Measurements from ENCODE around the gene TPRG1L.
"Not testable (repeated sequence)": the region's sequence is repeated elsewhere in the genome, so short reads cannot be mapped to it uniquely, and the experiment has no call there.

Gene TPRG1L

DNA sequence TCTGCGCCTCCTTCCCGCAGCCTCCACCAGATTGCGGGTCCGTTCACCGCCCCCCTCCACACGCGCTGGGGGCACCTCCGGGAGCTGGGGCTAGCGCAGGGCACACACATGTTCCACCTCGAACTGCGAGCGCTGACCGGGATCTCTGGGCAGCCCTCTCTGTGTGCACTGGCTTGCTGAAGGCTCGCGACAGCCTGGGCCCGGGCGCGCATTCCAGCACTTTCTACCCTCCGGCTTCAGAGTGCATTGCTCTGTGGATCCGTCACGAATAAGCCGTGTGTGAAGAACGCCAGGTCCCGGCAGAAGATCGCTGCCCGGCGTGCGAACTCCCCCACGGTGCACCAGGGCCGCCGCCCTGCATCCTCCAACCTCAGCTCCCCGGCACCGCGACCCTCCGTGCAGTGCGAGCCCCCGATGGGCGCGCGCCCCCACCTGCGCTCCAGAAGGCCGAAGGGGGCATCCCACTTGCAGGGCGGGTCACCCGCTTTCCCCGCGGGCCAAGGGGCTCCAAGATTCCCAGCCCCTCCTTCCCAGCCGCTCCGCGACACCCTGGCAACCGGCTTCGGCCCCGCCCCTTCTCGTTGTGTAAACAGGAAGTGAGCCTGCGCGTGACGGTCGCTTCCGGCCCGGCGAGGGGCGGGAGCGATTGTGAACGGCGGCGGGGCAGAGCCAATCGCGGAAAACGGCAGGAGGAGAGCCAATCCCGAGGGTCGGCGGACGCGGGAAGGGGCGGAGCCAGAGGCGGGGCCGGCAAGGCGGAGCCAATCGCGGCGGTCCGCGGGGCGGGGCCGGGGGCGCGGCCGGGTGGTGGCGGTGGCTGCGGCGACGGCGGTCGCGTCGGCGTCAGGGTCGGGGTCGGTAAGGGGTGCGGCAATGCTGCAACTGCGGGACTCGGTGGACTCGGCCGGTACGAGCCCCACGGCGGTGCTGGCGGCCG lies at the start of gene TPRG1L:
TPRG1L (plus strand) TSS at position 816 of the 937 bp plus-strand sequence; CDS start at position 874, 58 bp downstream.
- DNase-seq = peak; percentile 96 to 98 (median 97)

DNA sequence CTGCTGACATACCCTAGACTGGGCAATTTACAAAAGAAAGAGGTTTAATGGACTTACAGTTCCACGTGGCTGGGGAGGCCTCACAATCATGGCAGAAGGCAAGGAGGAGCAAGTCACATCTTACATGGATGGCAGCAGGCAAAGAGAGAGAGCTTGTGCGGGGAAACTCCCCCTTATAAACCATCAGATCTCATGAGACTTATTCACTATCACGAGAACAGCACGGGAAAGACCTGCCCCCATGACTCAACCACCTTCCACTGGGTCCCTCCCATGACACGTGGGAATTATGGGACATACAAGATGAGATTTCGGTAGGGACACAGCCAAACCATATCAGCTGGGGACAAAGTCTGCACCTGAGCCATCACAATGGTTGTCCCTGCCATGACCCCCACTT lies 49.3 kb upstream of the TPRG1L start:
- not testable (repeated sequence) for DNase-seq

DNA sequence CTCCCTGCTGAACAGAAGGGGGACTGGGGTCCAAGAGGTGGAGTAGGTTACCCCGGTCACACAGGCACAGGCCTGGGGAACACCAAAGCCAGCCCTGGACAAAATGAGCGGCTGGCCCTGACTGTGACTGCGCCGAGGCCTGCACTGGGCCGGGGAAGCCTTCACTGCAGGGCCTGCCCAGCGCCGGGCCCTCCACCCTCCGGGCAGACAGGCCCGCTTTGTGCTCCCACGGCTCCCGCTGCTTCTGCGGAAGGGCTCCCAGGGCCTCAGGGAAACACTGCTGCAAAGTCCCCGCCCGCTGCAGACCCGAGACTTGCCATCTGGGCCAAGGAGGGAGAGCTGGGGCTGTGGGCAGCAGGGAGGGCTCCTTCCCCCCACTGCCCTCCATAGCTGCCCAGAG lies 48.8 kb upstream of the TPRG1L start:
- DNase-seq = no peak

DNA sequence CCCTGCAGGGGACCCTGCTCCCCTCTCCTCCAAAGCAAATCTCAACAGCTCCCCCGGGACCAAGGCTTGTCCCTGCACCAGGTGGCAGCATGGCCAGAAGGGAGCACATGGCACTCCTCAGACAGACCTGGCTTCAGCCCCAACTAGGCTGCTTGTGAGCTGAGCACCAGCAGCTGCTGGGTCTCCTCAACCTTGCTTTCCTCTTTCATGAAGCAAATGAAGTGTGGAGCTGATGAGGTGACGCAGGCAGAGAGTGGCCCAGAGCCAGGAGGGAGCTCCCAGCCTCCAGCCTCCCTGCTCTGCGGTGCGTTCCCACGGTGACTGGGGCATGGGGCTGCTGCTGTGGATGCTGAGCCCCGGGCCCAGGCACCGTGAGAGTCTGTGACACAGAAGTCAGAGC lies 47.5 kb upstream of the TPRG1L start:
- DNase-seq = no peak

- no peak for DNase-seq
Observed at GRCh38 chr1:3577711-3578432, 46.9 kb upstream of the TPRG1L start.

DNA sequence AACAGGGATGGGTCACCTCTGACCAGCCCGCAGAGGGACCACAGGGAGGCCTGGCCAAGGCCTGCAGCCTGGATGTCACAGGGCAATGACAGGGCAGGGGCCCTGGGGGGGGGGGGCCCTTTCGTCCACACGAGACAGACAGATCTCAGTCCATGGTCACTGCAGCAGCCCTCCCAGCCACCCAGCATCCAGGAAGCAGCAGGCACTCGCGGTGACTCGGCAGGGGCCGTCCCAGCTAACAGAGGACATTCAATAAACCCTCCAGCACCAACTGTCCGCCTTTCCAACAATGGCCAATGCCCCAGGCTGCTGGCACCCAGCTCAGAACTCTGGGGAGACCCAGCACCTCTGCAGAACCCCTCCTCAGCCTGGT lies 46.4 kb upstream of the TPRG1L start:
- no peak for DNase-seq

GRCh38 chr1:3578906-3579305 lies 45.9 kb upstream of the TPRG1L start:
- DNase-seq = no peak

DNA sequence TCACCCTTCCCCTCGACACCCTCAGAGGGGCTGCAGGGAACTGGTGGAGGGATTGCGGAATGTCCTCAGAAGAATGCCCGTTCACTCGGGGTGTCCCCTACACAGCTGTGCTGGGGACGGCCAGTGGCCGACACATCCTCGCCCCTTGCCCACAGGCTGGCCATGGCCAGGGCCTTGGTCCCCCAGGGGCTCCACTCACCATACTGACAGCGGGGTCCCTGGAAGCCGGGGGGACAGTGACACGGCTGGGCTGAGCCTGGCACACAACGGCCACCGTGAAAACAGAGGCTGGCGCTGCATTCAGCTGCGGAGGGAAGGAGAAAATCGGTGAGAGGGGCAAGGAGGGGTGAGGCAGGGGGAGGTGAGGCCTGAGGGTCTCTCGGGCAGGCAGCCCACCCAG lies 45.2 kb upstream of the TPRG1L start:
- no peak for DNase-seq

DNA sequence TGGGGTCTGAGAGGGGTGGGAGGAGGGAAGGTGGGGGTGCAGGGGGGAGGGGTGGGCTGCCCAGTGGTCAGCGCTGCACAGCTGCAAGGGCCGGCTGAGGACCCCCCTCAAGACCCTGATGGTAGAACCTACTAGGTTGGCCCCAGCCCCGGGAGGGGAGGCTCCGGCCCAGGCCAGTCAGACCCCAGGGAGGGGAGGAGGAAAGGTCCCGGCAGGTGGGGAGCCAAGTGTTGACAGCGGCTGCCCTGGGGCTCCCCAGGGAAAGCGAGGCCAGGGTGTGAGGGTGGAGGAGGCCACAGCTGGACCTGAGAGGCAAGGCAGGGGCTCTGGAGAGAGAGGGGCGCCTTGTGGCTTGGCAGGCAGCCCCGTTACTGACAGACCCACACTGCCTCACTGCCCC lies 44.6 kb upstream of the TPRG1L start:
- no peak for DNase-seq

DNA sequence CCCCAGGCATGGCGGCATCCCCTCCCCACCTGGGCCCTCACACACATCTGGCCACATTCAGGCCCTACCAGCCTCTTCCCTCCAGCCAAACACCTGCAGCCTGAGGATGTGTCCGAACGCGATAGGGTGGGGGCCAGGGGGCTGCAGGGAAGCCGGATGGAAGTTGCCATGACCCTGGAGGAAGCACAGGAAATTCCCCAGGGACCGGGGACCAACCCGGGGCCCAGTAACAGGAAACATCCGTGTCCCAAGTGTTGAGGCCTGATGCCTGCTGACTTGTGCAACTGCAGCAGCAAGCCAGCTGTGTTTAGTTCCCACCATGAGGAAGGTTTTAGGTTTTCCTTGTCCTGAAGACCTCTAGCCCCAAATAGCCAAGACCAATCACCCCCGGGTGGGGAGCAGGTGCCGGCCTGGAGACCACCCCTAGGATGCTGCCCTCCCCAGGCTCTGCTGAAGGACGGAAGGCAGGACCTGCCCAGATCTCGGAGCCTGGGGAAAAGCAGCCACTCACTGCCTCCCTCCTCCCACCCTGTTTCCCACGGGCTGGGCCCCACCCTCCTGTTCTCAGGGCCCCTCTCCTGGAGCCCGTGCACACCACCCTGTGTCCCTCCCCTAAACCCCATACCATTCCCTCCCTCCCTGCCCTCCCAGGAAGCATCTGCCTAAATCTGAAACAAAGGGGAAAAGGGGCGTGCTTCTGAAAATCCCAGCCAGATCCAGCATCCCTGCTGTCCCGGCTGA lies 43.3 kb upstream of the TPRG1L start:
- DNase-seq = no peak

GRCh38 chr1:3583751-3584150 lies 41.1 kb upstream of the TPRG1L start:
- not testable (repeated sequence) for DNase-seq

- DNase-seq = no peak
Observed at GRCh38 chr1:3584915-3585314, 39.9 kb upstream of the TPRG1L start.

DNA sequence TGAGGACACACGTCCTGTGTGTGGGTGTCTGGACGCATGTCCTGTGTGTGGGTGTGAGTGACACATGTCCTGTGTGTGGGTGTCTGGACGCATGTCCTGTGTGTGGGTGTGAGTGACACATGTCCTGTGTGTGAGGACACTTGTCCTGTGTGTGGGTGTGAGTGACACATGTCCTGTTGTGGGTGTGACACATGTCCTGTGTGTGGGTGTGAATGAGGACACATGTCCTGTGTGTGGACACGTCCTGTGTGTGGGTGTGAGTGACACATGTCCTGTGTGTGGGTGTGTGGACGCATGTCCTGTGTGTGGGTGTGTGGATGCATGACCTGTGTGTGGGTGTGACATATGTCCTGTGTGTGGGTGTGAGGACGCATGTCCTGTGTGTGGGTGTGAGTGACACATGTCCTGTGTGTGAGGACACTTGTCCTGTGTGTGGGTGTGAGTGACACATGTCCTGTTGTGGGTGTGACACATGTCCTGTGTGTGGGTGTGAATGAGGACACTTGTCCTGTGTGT lies 39.4 kb upstream of the TPRG1L start:
- DNase-seq = not testable (repeated sequence)

DNA sequence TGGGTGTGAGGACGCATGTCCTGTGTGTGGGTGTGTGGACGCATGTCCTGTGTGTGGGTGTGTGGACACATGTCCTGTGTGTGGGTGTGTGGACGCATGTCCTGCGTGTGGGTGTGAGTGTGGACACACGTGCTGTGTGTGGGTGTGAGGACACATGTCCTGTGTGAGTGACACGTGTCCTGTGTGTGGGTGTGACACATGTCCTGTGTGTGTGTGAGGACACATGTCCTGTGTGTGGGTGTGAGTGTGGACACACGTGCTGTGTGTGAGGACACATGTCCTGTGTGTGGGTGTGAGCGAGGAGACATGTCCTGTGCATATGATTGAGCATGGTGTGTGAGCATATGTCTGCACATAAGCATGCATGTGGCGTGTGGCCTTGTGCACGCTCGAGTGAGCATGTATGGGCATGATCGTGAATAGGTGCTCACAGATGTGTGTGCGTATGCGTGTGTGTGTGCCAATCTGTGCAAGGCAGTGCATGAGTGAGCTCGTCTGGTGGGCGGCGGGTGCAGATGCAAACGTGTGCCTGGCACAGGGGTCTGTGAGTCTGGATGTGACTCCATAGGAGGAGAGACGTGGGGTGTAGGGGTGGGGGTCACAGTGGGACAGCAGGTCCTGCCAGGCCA lies 38.8 kb upstream of the TPRG1L start:
- DNase-seq = no peak

DNA sequence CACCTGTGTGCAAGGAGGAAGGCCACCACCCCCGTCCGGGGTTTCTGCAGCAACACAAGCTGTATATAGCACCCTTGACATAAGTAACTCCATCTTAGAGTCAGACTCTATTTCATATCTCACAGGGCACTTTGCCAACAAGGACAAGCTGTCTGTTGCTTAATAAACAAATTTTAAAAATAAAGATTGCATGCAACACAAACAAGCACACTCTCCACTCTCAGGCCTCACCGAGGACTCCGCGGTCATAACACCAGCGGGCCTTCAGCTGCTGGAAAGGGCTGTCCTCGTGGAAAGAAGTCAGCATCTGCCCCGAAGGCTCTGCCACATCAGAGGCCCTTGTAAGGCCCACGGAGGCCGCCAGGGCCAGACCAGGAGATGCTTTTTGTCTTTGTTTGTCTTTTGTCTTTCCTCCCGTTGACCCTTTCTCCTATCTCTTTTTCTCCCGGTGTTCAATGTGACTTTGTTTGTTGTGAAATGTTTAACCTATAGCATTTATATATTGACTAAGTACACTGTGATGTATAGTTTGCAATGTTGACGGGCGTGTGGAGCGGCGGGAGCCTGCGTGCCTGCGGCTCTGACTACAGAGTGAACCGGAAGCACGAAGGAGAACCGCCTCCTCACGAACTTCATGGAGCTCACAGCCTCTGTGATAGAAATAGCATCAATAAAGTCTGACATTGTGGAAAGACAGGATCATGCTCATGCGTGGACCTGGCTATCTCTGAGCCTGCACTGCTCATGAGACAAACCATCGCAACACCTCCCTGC lies 37.6 kb upstream of the TPRG1L start:
- no peak for DNase-seq

DNA sequence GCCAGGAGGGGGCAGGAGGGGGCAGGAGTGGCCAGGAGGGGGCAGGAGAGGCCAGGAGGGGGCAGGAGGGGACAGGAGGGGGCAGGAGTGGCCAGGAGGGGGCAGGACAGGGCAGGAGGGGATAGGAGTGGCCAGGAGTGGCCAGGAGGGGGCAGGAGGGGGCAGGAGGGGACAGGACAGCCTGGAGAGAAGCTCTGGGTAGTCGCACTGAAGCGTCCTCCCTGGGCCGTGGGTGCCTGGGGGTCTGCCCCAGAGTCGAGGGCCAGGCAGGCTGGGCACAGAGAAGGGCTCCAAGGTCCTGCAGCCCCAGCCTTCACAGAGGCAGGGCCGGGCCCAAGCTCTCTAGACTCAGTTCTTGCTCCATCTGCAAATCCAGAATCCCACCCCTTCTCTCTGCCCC lies 36.4 kb upstream of the TPRG1L start:
- no peak for DNase-seq

- DNase-seq = no peak
Observed at GRCh38 chr1:3590139-3590763, 34.6 kb upstream of the TPRG1L start.

- DNase-seq = no peak
Observed at GRCh38 chr1:3590951-3591865, 33.6 kb upstream of the TPRG1L start.

DNA sequence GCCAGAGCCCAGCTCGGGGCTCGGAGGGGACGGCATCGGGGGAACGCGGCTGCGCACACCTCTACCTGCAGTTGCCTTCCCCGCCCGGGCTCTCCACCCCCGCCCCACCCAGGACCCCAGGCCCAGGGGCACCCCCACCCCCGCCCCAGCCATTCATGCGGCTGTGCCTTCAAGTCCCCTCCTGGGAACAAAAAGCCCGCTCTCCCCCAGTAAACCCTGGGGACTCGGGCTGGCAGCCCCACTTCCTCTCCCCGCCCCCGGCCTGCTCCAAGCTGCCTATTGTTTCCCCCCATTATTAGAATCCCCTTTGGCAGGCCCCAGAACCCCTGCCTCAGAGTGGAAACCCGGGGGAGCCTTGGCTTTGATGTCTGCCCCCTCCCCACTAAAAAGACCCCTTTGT lies 31.5 kb upstream of the TPRG1L start:
- DNase-seq = no peak

- no peak for DNase-seq
Observed at GRCh38 chr1:3593745-3594144, 31.1 kb upstream of the TPRG1L start.

Data from activated CD4-positive, CD25-positive, alpha-beta regulatory T cell (primary cell).